NCI-H1105 (cell line): ENCODE results near the gene C10orf90.

Source experiments
- DNase-seq: peaks from one replicate; lab custom pipeline; 2025; lab: John Stamatoyannopoulos, UW

Gene C10orf90

GRCh38 chr10:126459032-126459831 lies 211.3 kb downstream of the C10orf90 start:
- DNase-seq, result no peak

- no peak for DNase-seq
Observed at GRCh38 chr10:126458466-126458865, 212.0 kb downstream of the C10orf90 start.

DNA sequence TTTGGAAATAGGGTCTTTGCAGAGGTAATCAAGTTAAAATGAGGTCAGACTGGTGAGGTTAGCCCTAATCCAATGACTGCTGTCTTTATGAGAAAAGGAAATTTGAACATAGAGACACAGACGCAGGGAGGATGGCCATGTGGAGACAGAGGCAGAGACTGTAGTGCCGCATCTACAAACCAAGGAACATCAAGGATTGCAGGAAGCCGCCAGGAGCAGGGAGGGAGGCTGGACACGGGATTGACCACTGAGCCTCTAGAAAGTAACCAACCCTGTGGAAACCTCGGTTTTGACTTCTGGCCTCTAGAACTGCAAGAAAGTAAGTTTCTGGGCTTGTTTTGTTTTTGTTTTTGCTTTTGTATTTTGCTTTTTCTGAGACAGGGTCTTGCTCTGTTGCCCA lies 213.9 kb downstream of the C10orf90 start:
- DNase-seq, result no peak

GRCh38 chr10:126455766-126456405 lies 214.6 kb downstream of the C10orf90 start:
- no peak for DNase-seq

GRCh38 chr10:126455036-126455765 lies 215.3 kb downstream of the C10orf90 start:
- no peak for DNase-seq

- no peak for DNase-seq
Observed at GRCh38 chr10:126454045-126454751, 216.3 kb downstream of the C10orf90 start.

GRCh38 chr10:126452245-126452644 lies 218.2 kb downstream of the C10orf90 start:
- DNase-seq, result no peak

DNA sequence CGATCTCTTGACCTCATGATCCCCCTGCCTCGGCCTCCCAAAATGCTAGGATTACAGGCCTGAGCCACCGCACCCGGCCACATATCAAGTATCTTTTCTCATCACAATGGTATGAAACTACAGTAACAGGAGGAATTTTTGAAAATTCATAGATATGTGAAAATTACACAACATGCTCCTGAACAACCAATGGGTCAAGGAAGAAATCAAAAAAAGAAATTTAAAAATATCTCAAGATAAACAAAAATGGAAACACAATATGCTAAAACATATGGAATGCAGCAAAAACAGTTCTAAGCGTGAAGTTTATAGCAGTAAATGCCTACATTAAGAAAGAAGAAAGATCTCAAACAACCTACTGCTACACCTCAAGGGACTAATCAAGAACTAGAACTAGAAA lies 222.4 kb downstream of the C10orf90 start:
- DNase-seq, result no peak

GRCh38 chr10:126439942-126440341 lies 230.6 kb downstream of the C10orf90 start:
- no peak for DNase-seq

- no peak for DNase-seq
Observed at GRCh38 chr10:126438407-126438783, 232.1 kb downstream of the C10orf90 start.

GRCh38 chr10:126437635-126438406 lies 232.7 kb downstream of the C10orf90 start:
- DNase-seq, result no peak

DNA sequence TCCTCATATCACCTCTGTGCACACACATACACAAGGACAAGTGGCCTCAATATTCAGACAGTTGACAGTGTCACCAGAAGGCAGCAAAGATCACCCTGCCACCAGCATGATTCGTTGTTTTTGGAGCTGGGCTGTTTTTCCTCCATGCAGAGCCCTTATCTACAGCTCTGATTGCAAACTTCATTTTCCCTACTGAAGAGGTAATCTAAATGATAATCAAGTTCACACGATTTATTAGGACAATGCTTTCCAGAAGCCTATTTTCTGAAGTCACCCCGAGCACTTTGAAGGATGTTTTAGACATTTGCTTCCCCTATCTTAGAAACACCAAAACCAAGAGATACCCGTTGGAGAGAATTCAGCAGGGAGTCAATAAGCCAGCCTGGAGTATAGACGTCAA lies 236.3 kb downstream of the C10orf90 start:
- DNase-seq, result no peak

- no peak for DNase-seq
Observed at GRCh38 chr10:126433351-126433750, 237.1 kb downstream of the C10orf90 start.

GRCh38 chr10:126432507-126432906 lies 238.0 kb downstream of the C10orf90 start:
- DNase-seq, result no peak

DNA sequence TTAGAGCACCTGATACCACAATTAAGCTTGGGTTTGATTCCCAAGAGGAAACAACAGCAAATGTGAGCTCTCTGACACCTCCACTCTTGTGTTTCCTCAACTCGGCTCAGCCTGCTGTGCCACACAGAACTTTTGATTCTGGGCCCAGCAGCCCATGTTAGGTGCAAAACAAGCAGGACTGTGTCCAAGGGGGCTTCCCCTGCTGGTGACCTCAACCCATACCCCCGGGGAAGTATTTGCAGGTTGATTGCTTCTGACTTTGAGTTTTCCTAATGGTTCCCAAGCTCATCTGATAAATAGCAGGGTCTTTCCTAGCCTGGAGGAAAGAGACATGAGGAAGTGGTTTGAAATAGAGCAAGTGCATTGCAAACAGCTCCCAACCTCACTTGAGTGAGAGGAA lies 238.7 kb downstream of the C10orf90 start:
- DNase-seq, result no peak

DNA sequence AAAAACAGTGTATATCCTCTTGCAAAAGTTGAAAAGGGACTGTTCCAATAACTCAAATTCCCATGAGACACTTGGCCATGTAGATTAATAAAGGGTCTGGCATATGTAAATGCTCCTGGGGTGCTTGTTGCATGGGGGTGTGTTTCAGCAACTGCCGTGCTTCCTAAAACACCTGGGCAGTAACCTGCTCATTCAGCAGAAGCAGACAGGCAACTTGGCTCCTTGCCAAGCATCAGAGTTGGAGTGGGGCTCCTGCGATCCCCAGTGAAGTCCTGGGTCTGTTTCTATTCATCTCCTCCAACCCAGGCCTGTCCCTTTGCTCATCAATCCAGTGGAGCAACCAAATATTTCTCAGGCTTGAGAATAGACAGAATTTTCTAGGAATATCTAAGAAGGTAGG lies 240.0 kb downstream of the C10orf90 start:
- DNase-seq, result peak; percentile 34

GRCh38 chr10:126429275-126429674 lies 241.2 kb downstream of the C10orf90 start:
- no peak for DNase-seq

GRCh38 chr10:126425489-126426065 lies 244.9 kb downstream of the C10orf90 start:
- DNase-seq, result no peak

DNA sequence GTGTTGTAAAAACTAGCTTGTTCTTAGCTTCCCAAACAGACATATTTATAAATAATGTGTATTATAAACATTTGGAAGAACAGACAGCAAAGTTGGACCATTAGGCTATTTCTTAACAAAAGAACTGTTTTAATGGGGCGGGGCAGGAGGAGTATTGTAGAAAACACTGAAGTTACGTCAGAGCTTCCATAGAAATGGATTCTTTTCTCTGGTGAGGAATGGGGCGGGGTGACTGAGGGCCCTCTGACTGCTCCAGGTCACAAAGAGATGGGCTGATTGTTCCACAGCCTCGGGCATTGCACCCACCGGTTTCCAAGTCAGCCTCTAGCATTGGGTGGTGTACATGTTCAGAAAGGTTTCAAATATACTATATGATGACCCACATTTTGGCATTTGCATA lies 245.5 kb downstream of the C10orf90 start:
- no peak for DNase-seq

GRCh38 chr10:126423732-126424491 lies 246.6 kb downstream of the C10orf90 start:
- no peak for DNase-seq
